ENCODE results near the gene TEAD1.

- TF ChIP-seq POLR2A (IDR thresholded peaks at IDR 0.05) (no peak), POLR2AphosphoS5 (IDR thresholded peaks at IDR 0.05) (no peak)
- TF ChIP-seq, protein P1, sequence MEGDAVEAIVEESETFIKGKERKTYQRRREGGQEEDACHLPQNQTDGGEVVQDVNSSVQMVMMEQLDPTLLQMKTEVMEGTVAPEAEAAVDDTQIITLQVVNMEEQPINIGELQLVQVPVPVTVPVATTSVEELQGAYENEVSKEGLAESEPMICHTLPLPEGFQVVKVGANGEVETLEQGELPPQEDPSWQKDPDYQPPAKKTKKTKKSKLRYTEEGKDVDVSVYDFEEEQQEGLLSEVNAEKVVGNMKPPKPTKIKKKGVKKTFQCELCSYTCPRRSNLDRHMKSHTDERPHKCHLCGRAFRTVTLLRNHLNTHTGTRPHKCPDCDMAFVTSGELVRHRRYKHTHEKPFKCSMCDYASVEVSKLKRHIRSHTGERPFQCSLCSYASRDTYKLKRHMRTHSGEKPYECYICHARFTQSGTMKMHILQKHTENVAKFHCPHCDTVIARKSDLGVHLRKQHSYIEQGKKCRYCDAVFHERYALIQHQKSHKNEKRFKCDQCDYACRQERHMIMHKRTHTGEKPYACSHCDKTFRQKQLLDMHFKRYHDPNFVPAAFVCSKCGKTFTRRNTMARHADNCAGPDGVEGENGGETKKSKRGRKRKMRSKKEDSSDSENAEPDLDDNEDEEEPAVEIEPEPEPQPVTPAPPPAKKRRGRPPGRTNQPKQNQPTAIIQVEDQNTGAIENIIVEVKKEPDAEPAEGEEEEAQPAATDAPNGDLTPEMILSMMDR (IDR thresholded peaks at IDR 0.05): no peak
Measured at GRCh38 chr11:12745787-12746186, 71.6 kb downstream of the TEAD1 start.
